Measurements from ENCODE around the gene SGPL1. TPM values are rescaled to one million over a fixed set of nuclear protein-coding genes. Genes with fewer than 3 reads are reported as not detected.

The SGPL1 gene
- total RNA-seq, 1 experiment from 2014 or later: 69.4 TPM

- Histone ChIP-seq H3K9ac (ENCODE audit: low read length) (no peak overlapping the region), H3K4me1 (ENCODE audit: control insufficient read depth in 1 of 2, insufficient read depth in 2 of 2, low read length in 2 of 2) (peaks cover 0 to 6% of the 10 kb centered on the region in 2 experiments; a peak in 1 of 4 replicates), H3K27ac (ENCODE audit: low read depth, low read length) (no peak overlapping the region), H3K4me3 (replicated peaks in 1 of 2; ENCODE audit: low read depth in 1 of 2, low read length in 2 of 2) (no peak overlapping the region), H3K36me3 (ENCODE audit: control insufficient read depth in 1 of 2, insufficient read depth in 2 of 2, low read length in 2 of 2) (peaks cover 0 to 19% of the 10 kb centered on the region in 2 experiments; a peak in 3 of 4 replicates), H3K79me2 (ENCODE audit: insufficient read depth, low read length) (peaks cover 64% of the 10 kb centered on the region), H3K9me2 (ENCODE audit: insufficient read depth) (no peaks in the 10 kb centered on the region), H4K20me1 (ENCODE audit: insufficient read depth) (peaks cover under 1% of the 10 kb centered on the region; the same call in 1 of the 2 replicates), H2AFZ (ENCODE audit: low read depth, low read length, poor library complexity, severe bottlenecking) (no peak overlapping the region), H3K27me3 (ENCODE audit: insufficient read depth, low read length) (no peaks in the 10 kb centered on the region), H3K4me2 (ENCODE audit: low read length) (no peak overlapping the region), H3K9me3 (ENCODE audit: control insufficient read depth in 1 of 2, insufficient read depth in 1 of 2, low read depth in 1 of 2, low read length in 2 of 2) (no peaks in the 10 kb centered on the region)
- POLR2A ChIA-PET: no interaction called here
- intact Hi-C loops (cut with micrococcal nuclease): no loop called here
- CTCF ChIA-PET: no interaction called here
- no peak for TF ChIP-seq CBX3 (IDR thresholded peaks at IDR 0.05; ENCODE audit: low read depth)
- no peak for TF ChIP-seq POLR2A (IDR thresholded peaks at IDR 0.05; ENCODE audit: borderline replicate concordance, extremely low read depth, insufficient read depth, insufficient read length)
- no peak for TF ChIP-seq FOSL1 (IDR thresholded peaks at IDR 0.05; ENCODE audit: low read depth)
- TF ChIP-seq SP1 (IDR thresholded peaks at IDR 0.05; ENCODE audit: low read depth): no peak
- TF ChIP-seq EZH2phosphoT487 (IDR thresholded peaks at IDR 0.05; ENCODE audit: borderline replicate concordance): no peak
- no peak for TF ChIP-seq TCF7L2 (IDR thresholded peaks at IDR 0.05; ENCODE audit: borderline replicate concordance, extremely low read depth, insufficient read depth, insufficient read length)
- TF ChIP-seq YY1 (IDR thresholded peaks at IDR 0.05; ENCODE audit: extremely low read depth, insufficient replicate concordance, low read depth, low read length): no peak
- TF ChIP-seq, protein P1, sequence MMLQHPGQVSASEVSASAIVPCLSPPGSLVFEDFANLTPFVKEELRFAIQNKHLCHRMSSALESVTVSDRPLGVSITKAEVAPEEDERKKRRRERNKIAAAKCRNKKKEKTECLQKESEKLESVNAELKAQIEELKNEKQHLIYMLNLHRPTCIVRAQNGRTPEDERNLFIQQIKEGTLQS (IDR thresholded peaks at IDR 0.05): no peak
- no peak for TF ChIP-seq EZH2 (IDR thresholded peaks at IDR 0.05)
- no peak for TF ChIP-seq ZNF274 (IDR thresholded peaks at IDR 0.05; ENCODE audit: low read depth, low read length)
- TF ChIP-seq POLR2AphosphoS5 (IDR thresholded peaks at IDR 0.05; ENCODE audit: low read depth, low read length): no peak
- no peak for TF ChIP-seq ZFX (IDR thresholded peaks at IDR 0.05)
- no peak for TF ChIP-seq ELF1 (IDR thresholded peaks at IDR 0.05; ENCODE audit: borderline replicate concordance, low read depth)
- no peak for TF ChIP-seq CTCF (IDR thresholded peaks at IDR 0.05 in 2 of 3, conservative IDR thresholded peaks at IDR 0.05 in 1 of 3; ENCODE audit: borderline replicate concordance in 1 of 3, insufficient read depth in 1 of 3, low read depth in 2 of 3, low read length in 2 of 3)
- no peak for TF ChIP-seq RAD21 (IDR thresholded peaks at IDR 0.05; ENCODE audit: low read depth)
- TF ChIP-seq EGR1 (IDR thresholded peaks at IDR 0.05; ENCODE audit: low read depth): no peak
- no peak for TF ChIP-seq SIN3A (IDR thresholded peaks at IDR 0.05; ENCODE audit: low read depth)
- DNase-seq (ENCODE audit: low read depth, low spot score) (no peak), ATAC-seq (no peak)
- no TSS peak for BruUV-seq (replicated peaks)
- RAD21 ChIA-PET (ENCODE audit: low non-redundant PET in 1 of 2, low total read pairs in 2 of 2, uncharacterized antibody in 2 of 2, unreplicated experiment in 2 of 2): no interaction called here
Observed at GRCh38 chr10:70837660-70838059, 21.9 kb downstream of the SGPL1 start.

Data from HCT116 (cell line).